ENCODE measurements around the gene C2orf81.
A peak's percentile ranks its signal among the peaks of the same experiment; 100 is the strongest.

Gene C2orf81

GRCh38 chr2:74420006-74420405 is 1.4 kb downstream of the C2orf81 start:
- H3K36me3 ChIP-seq (replicated peaks; ENCODE audit: insufficient read depth, low read length): no peaks in the 10 kb centered on the region
- no peaks in the 10 kb centered on the region for H3K27me3 ChIP-seq (replicated peaks; ENCODE audit: insufficient read depth, low read length)
- H3K9ac ChIP-seq (ENCODE audit: low read length): no peak overlapping the region
- no peak overlapping the region for H3K4me3 ChIP-seq (ENCODE audit: low read length)
- H2AFZ ChIP-seq (ENCODE audit: low read length): no peak overlapping the region
- no peaks in the 10 kb centered on the region for H3K9me3 ChIP-seq (replicated peaks; ENCODE audit: insufficient read depth, low read length)
- DNase-seq: no peak
- no peaks in the 10 kb centered on the region for H4K20me1 ChIP-seq (ENCODE audit: insufficient read depth, low read length)
- H3K9me2 ChIP-seq (replicated peaks; ENCODE audit: insufficient read depth, low read length): no peaks in the 10 kb centered on the region
- H3K79me2 ChIP-seq (ENCODE audit: low read length): no peaks in the 10 kb centered on the region
- peaks cover 16% of the 10 kb centered on the region for H3K4me1 ChIP-seq (ENCODE audit: low read length)
- no peak overlapping the region; the same call in 1 of the 2 replicates for H3K27ac ChIP-seq (ENCODE audit: low read length)
- no peak overlapping the region for H3K4me2 ChIP-seq (ENCODE audit: low read depth, low read length)
- TF ChIP-seq CTCF (IDR thresholded peaks at IDR 0.05; ENCODE audit: low read length) (no peak), EZH2phosphoT487 (IDR thresholded peaks at IDR 0.05; ENCODE audit: low read length) (no peak), EZH2 (optimal IDR thresholded peaks at IDR 0.05; ENCODE audit: low read depth, low read length) (no peak)
- peaks cover 8% of the 10 kb centered on the region; the same call in 1 of the 2 replicates for H3F3A ChIP-seq (ENCODE audit: insufficient read depth, low read length)

- Histone ChIP-seq H3K9me3 (replicated peaks; ENCODE audit: insufficient read depth, low read length) (no peaks in the 10 kb centered on the region), H3K4me2 (ENCODE audit: low read depth, low read length) (peak overlapping the region; percentile 33; the same call in 1 of the 2 replicates), H3K4me3 (ENCODE audit: low read length) (no peak overlapping the region), H3K36me3 (replicated peaks; ENCODE audit: insufficient read depth, low read length) (no peaks in the 10 kb centered on the region), H3K4me1 (ENCODE audit: low read length) (peaks cover 16% of the 10 kb centered on the region), H4K20me1 (ENCODE audit: insufficient read depth, low read length) (no peaks in the 10 kb centered on the region), H3F3A (ENCODE audit: insufficient read depth, low read length) (peaks cover 8% of the 10 kb centered on the region; the same call in 1 of the 2 replicates), H3K9ac (ENCODE audit: low read length) (no peak overlapping the region), H3K79me2 (ENCODE audit: low read length) (no peaks in the 10 kb centered on the region), H3K27ac (ENCODE audit: low read length) (peak overlapping the region; percentile 13; the same call in 1 of the 2 replicates), H3K27me3 (replicated peaks; ENCODE audit: insufficient read depth, low read length) (no peaks in the 10 kb centered on the region), H3K9me2 (replicated peaks; ENCODE audit: insufficient read depth, low read length) (no peaks in the 10 kb centered on the region), H2AFZ (ENCODE audit: low read length) (no peak overlapping the region)
- no peak for TF ChIP-seq EZH2 (optimal IDR thresholded peaks at IDR 0.05; ENCODE audit: low read depth, low read length)
- no peak for TF ChIP-seq EZH2phosphoT487 (IDR thresholded peaks at IDR 0.05; ENCODE audit: low read length)
- no peak for TF ChIP-seq CTCF (IDR thresholded peaks at IDR 0.05; ENCODE audit: low read length)
- no peak for DNase-seq
These were observed 2.1 kb downstream of the C2orf81 start for GRCh38 chr2:74419345-74419744.

GRCh38 chr2:74418312-74418711 is 3.1 kb downstream of the C2orf81 start:
- Histone ChIP-seq H3K9me2 (replicated peaks; ENCODE audit: insufficient read depth, low read length) (no peaks in the 10 kb centered on the region), H3K9me3 (replicated peaks; ENCODE audit: insufficient read depth, low read length) (no peaks in the 10 kb centered on the region), H3K27me3 (replicated peaks; ENCODE audit: insufficient read depth, low read length) (no peaks in the 10 kb centered on the region), H3K4me3 (ENCODE audit: low read length) (no peak overlapping the region), H3K4me2 (ENCODE audit: low read depth, low read length) (no peak overlapping the region), H2AFZ (ENCODE audit: low read length) (no peak overlapping the region), H3K79me2 (ENCODE audit: low read length) (no peaks in the 10 kb centered on the region), H3F3A (ENCODE audit: insufficient read depth, low read length) (peaks cover 8% of the 10 kb centered on the region; the same call in 1 of the 2 replicates), H3K9ac (ENCODE audit: low read length) (no peak overlapping the region), H3K4me1 (ENCODE audit: low read length) (peaks cover 16% of the 10 kb centered on the region), H3K36me3 (replicated peaks; ENCODE audit: insufficient read depth, low read length) (no peaks in the 10 kb centered on the region), H4K20me1 (ENCODE audit: insufficient read depth, low read length) (no peaks in the 10 kb centered on the region), H3K27ac (ENCODE audit: low read length) (no peak overlapping the region)
- no peak for DNase-seq
- TF ChIP-seq CTCF (IDR thresholded peaks at IDR 0.05; ENCODE audit: low read length): no peak
- TF ChIP-seq EZH2 (optimal IDR thresholded peaks at IDR 0.05; ENCODE audit: low read depth, low read length): no peak

All from MM.1S (cell line).